T follicular helper cell (primary cell): Measurements from ENCODE around the gene ZNF341.
"Not testable (repeated sequence)": the region's sequence is repeated elsewhere in the genome, so short reads cannot be mapped to it uniquely, and the experiment has no call there.

ENCODE experiments used
- DNase-seq: peaks from one replicate; pipeline ENCODE4 v3.0.0-alpha.2; 2020; ENCODE audit warnings: low read depth

The ZNF341 gene

GRCh38 chr20:33769043-33769442 is 37.2 kb downstream of the ZNF341 start:
- DNase-seq = no peak

GRCh38 chr20:33770005-33770404 is 38.2 kb downstream of the ZNF341 start:
- DNase-seq = no peak

GRCh38 chr20:33771938-33772337 is 40.1 kb downstream of the ZNF341 start:
- DNase-seq = no peak

GRCh38 chr20:33772439-33772838 is 40.6 kb downstream of the ZNF341 start:
- DNase-seq = no peak

GRCh38 chr20:33773412-33774089 is 41.8 kb downstream of the ZNF341 start:
- no peak for DNase-seq

GRCh38 chr20:33777816-33778215 is 46.0 kb downstream of the ZNF341 start:
- DNase-seq = no peak

GRCh38 chr20:33781133-33781532 is 49.3 kb downstream of the ZNF341 start:
- DNase-seq = no peak

- DNase-seq = no peak
These were observed 50.1 kb downstream of the ZNF341 start for GRCh38 chr20:33781945-33782344.

GRCh38 chr20:33783256-33783655 is 51.5 kb downstream of the ZNF341 start:
- DNase-seq = no peak

- no peak for DNase-seq
These were observed 52.0 kb downstream of the ZNF341 start for GRCh38 chr20:33783818-33784217.

GRCh38 chr20:33784225-33784624 is 52.4 kb downstream of the ZNF341 start:
- DNase-seq = no peak

GRCh38 chr20:33785503-33785902 is 53.7 kb downstream of the ZNF341 start:
- no peak for DNase-seq

GRCh38 chr20:33787253-33787891 is 55.6 kb downstream of the ZNF341 start:
- no peak for DNase-seq

GRCh38 chr20:33788351-33789049 is 56.7 kb downstream of the ZNF341 start:
- DNase-seq = no peak

GRCh38 chr20:33789109-33789857 is 57.5 kb downstream of the ZNF341 start:
- no peak for DNase-seq

- no peak for DNase-seq
These were observed 58.0 kb downstream of the ZNF341 start for GRCh38 chr20:33789858-33790182.

GRCh38 chr20:33790566-33790965 is 58.8 kb downstream of the ZNF341 start:
- no peak for DNase-seq

GRCh38 chr20:33791021-33791420 is 59.2 kb downstream of the ZNF341 start:
- no peak for DNase-seq

- DNase-seq = no peak
These were observed 59.7 kb downstream of the ZNF341 start for GRCh38 chr20:33791540-33791939.

GRCh38 chr20:33791959-33792597 is 60.3 kb downstream of the ZNF341 start:
- DNase-seq = peak; percentile 33

- DNase-seq = not testable (repeated sequence)
These were observed 60.8 kb downstream of the ZNF341 start for GRCh38 chr20:33792598-33792989.
